B cell (primary cell): ENCODE data around the gene TNFRSF19. TPM values are rescaled to one million over a fixed set of nuclear protein-coding genes. Genes with fewer than 3 reads are reported as not detected.

Experiments used
- ATAC-seq: fragments of 200-7000 bp; cut with Tn5 transposase; one replicate; pipeline ENCODE4 v1.10.0; 2021; ENCODE audit warnings: low read depth, mild to moderate bottlenecking, moderate number of reproducible peaks, moderate library complexity
- CTCF ChIA-PET: fragments of 350-600 bp; sonication (Branson Sonifier 250); formaldehyde crosslinking; loops from one replicate; lab custom pipeline; 2021; ENCODE audit warnings: antibody characterized with exemption, inconsistent platforms; lab: Charles Lee
- POLR2A ChIA-PET: fragments of 350-600 bp; sonication (Branson Sonifier 250); formaldehyde crosslinking; loops from one replicate; lab custom pipeline; 2021; ENCODE audit warnings: antibody characterized with exemption; lab: Charles Lee
- DNase-seq: peaks from one replicate; pipeline ENCODE4 v3.0.0; 2013
- H2AFZ ChIP-seq: 2 replicates; pipeline ENCODE4 v1.6.1; 2012; ENCODE audit warnings: mild to moderate bottlenecking, low read depth, low read length; ENCODE audit not compliant: insufficient read depth, poor library complexity, severe bottlenecking
- H3K27ac ChIP-seq, 2 donors: 1 replicate in 1 of 2; 2 replicates in 1 of 2; pipeline ENCODE4 v1.5.1; 2012 to 2013; ENCODE audit warnings: low read length in 2 of 2, mild to moderate bottlenecking in 2 of 2, moderate library complexity in 1 of 2
- H3K27me3 ChIP-seq, 4 experiments: fragments of 200-600 bp in 1 of 4; sonication (generic) in 1 of 4; replicated peaks in 1 of 4; 1 replicate in 2 of 4; 2 replicates in 2 of 4; pipeline versions ENCODE4 v1.6.1 to v1.7.0; 2013 to 2016; ENCODE audit warnings: low read length in 3 of 4, mild to moderate bottlenecking in 2 of 4, mixed read lengths in 1 of 4, moderate library complexity in 1 of 4; ENCODE audit not compliant: insufficient read depth in 4 of 4, control insufficient read depth in 3 of 4; ENCODE audit errors: control extremely low read depth in 1 of 4
- H3K36me3 ChIP-seq, 2 experiments: replicated peaks in 1 of 2; 1 replicate in 1 of 2; 2 replicates in 1 of 2; pipeline versions ENCODE4 v1.6.1 to v1.7.1; 2013; ENCODE audit warnings: low read length in 1 of 2; ENCODE audit not compliant: insufficient read depth in 2 of 2, control insufficient read depth in 1 of 2; ENCODE audit errors: control extremely low read depth in 1 of 2, extremely low read depth in 1 of 2
- H3K4me1 ChIP-seq, 2 donors: fragments of 200-600 bp in 1 of 2; sonication (generic) in 1 of 2; 1 replicate in 1 of 2; 2 replicates in 1 of 2; pipeline versions ENCODE4 v1.5.1 to v1.6.1; 2013 to 2017; ENCODE audit warnings: low read length in 2 of 2; ENCODE audit not compliant: control insufficient read depth in 2 of 2, insufficient read depth in 2 of 2
- H3K4me2 ChIP-seq: replicated peaks from 2 replicates; pipeline ENCODE3; 2012; ENCODE audit warnings: mild to moderate bottlenecking, low read depth, low read length; ENCODE audit not compliant: poor library complexity, severe bottlenecking
- H3K4me3 ChIP-seq, 5 experiments: fragments of 200-600 bp in 1 of 5; sonication (generic) in 1 of 5; 1 replicate in 3 of 5; 2 replicates in 2 of 5; pipeline versions ENCODE4 v1.5.1 to v1.7.0; 2011 to 2016; ENCODE audit warnings: low read length in 4 of 5, mild to moderate bottlenecking in 4 of 5, low read depth in 2 of 5, control low read depth in 1 of 5, moderate library complexity in 1 of 5; ENCODE audit not compliant: insufficient read depth in 1 of 5; ENCODE audit errors: control extremely low read depth in 1 of 5, extremely low read depth in 1 of 5
- H3K79me2 ChIP-seq: fragments of 200-600 bp; sonication (generic); one replicate; pipeline ENCODE4 v1.6.0; 2016; ENCODE audit warnings: low read length; ENCODE audit not compliant: control insufficient read depth, insufficient read depth
- H3K9ac ChIP-seq: fragments of 200-600 bp; sonication (generic); 2 replicates; pipeline ENCODE4 v1.6.1; 2017; ENCODE audit warnings: mild to moderate bottlenecking, low read length, moderate library complexity
- H3K9me3 ChIP-seq, 3 donors: one replicate each; pipeline versions ENCODE4 v1.6.1 to v1.7.1; 2013; ENCODE audit warnings: low read length in 2 of 3; ENCODE audit not compliant: control insufficient read depth in 2 of 3, insufficient read depth in 1 of 3; ENCODE audit errors: control extremely low read depth in 1 of 3
- H4K20me1 ChIP-seq: 2 replicates; pipeline ENCODE4 v1.6.0; 2012; ENCODE audit warnings: mild to moderate bottlenecking, low read length; ENCODE audit not compliant: insufficient read depth, control insufficient read depth, poor library complexity, severe bottlenecking
- H3K27ac Mint-ChIP-seq: one replicate; pipeline ENCODE4 v1.8.0; 2021; ENCODE audit warnings: mixed read lengths
- H3K27me3 Mint-ChIP-seq: one replicate; pipeline ENCODE4 v1.8.0; 2021; ENCODE audit warnings: mixed read lengths
- H3K4me1 Mint-ChIP-seq: one replicate; pipeline ENCODE4 v1.8.0; 2021; ENCODE audit warnings: mixed read lengths
- H3K4me3 Mint-ChIP-seq: one replicate; pipeline ENCODE4 v1.8.0; 2021; ENCODE audit warnings: mixed read lengths
- H3K9me3 Mint-ChIP-seq: one replicate; pipeline ENCODE4 v1.8.0; 2022; ENCODE audit warnings: mixed read lengths; ENCODE audit not compliant: insufficient read depth
- CTCF ChIP-seq: fragments of 200-600 bp; IDR thresholded peaks from one replicate; pipeline ENCODE4 v1.8.0; 2022; ENCODE audit warnings: antibody characterized with exemption, mild to moderate bottlenecking
- EZH2 ChIP-seq: IDR thresholded peaks from 2 replicates; pipeline ENCODE4 v1.6.1; 2012; ENCODE audit warnings: borderline replicate concordance, low read depth, mild to moderate bottlenecking, moderate library complexity, low read length; ENCODE audit not compliant: insufficient read depth, poor library complexity, severe bottlenecking
- WGBS: methylation state at CpG from one replicate; pipeline ENCODE4 v1.1.5; 2013; ENCODE audit warnings: missing lambda C conversion rate; ENCODE audit not compliant: insufficient coverage; 5-methylcytosine and 5-hydroxymethylcytosine counted together
- intact Hi-C: fragments of 100-400 bp; cut with micrococcal nuclease; formaldehyde crosslinking; loops from one replicate; pipeline ENCODE4 v1.10.0; 2022
- polyA plus RNA-seq: library from polyadenylated mRNA; depleted of rRNA; stranded (reverse); fragments of >200 nt; gene quantifications from 2 replicates; pipeline ENCODE4 v1.2.3, GENCODE V29; 2012
- total RNA-seq, 2 donors: library from RNA; stranded (reverse); fragments of 120-200 nt in 1 of 2; gene quantifications; 1 replicate in 1 of 2; 2 replicates in 1 of 2; pipeline versions ENCODE4 v1.2.3 to v1.2.4, GENCODE V29; 2013 to 2022

Gene TNFRSF19
- total and polyA plus RNA-seq, 2 donors (not counting 1 experiment from before 2014, with no cell fraction given) = 0.36 TPM; not detected in 1

GRCh38 chr13:23550163-23550562 is 20.0 kb upstream of the TNFRSF19 start:
- intact Hi-C loops = no loop called here
- no CpG with 5 or more reads among the region's 1 CpG for WGBS
- CTCF ChIA-PET = no interaction called here

More at GRCh38 chr13:23550163-23550562, 20.0 kb upstream of the TNFRSF19 start:
- no peaks in the 10 kb centered on the region for H3K79me2 ChIP-seq
- Mint-ChIP-seq H3K27ac (no peak overlapping the region), H3K9me3 (no peaks in the 10 kb centered on the region), H3K27me3 (peaks cover 36% of the 10 kb centered on the region), H3K4me1 (no peaks in the 10 kb centered on the region), H3K4me3 (no peak overlapping the region)
- no peak overlapping the region for H3K9ac ChIP-seq
- no peaks in the 10 kb centered on the region for H4K20me1 ChIP-seq
- DNase-seq = no peak
- ATAC-seq = no peak
- H3K36me3 ChIP-seq = no peaks in the 10 kb centered on the region
- no peak overlapping the region for H2AFZ ChIP-seq
- no peak overlapping the region for H3K27ac ChIP-seq
- H3K9me3 ChIP-seq = no peaks in the 10 kb centered on the region
- no peaks in the 10 kb centered on the region for H3K4me1 ChIP-seq
- H3K27me3 ChIP-seq = peaks cover 0 to 37% (median 8%) of the 10 kb centered on the region in 4 experiments
- TF ChIP-seq CTCF = no peak
- TF ChIP-seq EZH2 = no peak
- POLR2A ChIA-PET = no interaction called here
- no peak overlapping the region for H3K4me3 ChIP-seq
- H3K4me2 ChIP-seq = no peak overlapping the region
